ENCODE measurements around the gene LRTM2. TPM values are rescaled to one million over a fixed set of nuclear protein-coding genes. Genes with fewer than 3 reads are reported as not detected.

LRTM2 gene
- total RNA-seq, 4 donors from 2014 or later, result not detected

GRCh38 chr12:1819571-1819970 lies 794 bp upstream of the LRTM2 start:
- H3K4me1 ChIP-seq, result peaks cover 0 to 5% (median 0%) of the 10 kb centered on the region in 3 donors
- no peak overlapping the region for H3K4me3 ChIP-seq
- H3K9me3 ChIP-seq, result no peaks in the 10 kb centered on the region
- intact Hi-C loops (cut with DNase I), result no loop called here
- H3K36me3 ChIP-seq, result no peaks in the 10 kb centered on the region
- H3K27ac ChIP-seq, result no peak overlapping the region
- H3K27me3 ChIP-seq, result peaks cover 0 to 86% (median 6%) of the 10 kb centered on the region in 4 donors
- no peak for DNase-seq
- TF ChIP-seq POLR2A (IDR thresholded peaks at IDR 0.05), result no peak
- no peak for TF ChIP-seq CTCF (IDR thresholded peaks at IDR 0.05)
- 37 to 51% methylated on average over 5 to 6 of the region's 6 CpGs for WGBS, 2 donors

DNA sequence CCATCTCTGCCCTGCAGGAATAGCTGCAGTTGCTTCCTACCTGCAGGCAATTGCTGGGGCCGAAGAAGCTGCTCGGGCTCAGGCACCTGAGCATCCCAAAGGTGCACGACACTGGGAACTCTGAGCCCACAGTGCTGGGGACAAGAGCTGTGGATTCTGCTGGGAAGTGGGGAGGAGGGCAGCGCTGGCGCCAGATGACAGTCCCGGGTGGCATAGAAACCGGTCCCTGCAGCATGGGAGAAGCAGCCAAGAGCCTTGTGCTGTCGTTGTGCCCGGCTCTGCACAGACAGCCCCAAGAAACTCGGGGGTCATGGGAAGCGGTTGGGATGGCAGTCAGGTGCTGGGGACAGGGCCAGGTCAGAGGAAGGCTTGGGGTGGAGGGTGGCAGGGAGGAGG lies 529 bp downstream of the LRTM2 start:
- peaks cover 0 to 86% (median 6%) of the 10 kb centered on the region in 4 donors for H3K27me3 ChIP-seq
- intact Hi-C loops (cut with DNase I), result no loop called here
- no peak overlapping the region for H3K4me3 ChIP-seq
- no peak for TF ChIP-seq POLR2A (IDR thresholded peaks at IDR 0.05)
- TF ChIP-seq CTCF (IDR thresholded peaks at IDR 0.05), result no peak
- H3K36me3 ChIP-seq, result no peaks in the 10 kb centered on the region
- no peak for DNase-seq
- H3K9me3 ChIP-seq, result no peaks in the 10 kb centered on the region
- WGBS, 2 donors, result 60 to 79% methylated on average over 3 of the region's 11 CpGs
- no peak overlapping the region for H3K27ac ChIP-seq
- peaks cover 0 to 5% (median 0%) of the 10 kb centered on the region in 3 donors for H3K4me1 ChIP-seq

DNA sequence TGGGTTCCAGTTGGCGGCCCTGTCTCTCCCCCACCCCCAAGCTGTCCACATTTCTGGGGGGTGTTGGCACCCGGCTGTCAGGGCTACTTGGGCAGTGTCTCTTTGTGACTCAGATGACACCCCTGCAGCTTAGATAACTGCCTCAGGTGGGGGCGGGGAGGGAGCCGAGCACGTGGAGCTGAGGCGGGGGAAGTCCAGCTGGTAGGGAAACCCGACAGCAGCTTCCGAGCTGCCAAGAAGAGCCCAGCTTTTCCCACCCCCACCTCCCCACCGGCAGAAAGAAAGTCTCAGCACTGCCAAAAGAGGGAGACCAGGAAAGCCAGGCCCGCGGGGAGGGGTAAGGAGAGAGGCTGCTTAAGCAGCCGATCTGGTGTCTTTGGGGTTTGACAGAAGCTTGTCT lies 1.4 kb downstream of the LRTM2 start:
- TF ChIP-seq CTCF (IDR thresholded peaks at IDR 0.05) (no peak), POLR2A (IDR thresholded peaks at IDR 0.05) (no peak)
- H3K27ac ChIP-seq, result no peak overlapping the region
- no peaks in the 10 kb centered on the region for H3K9me3 ChIP-seq
- no peak for DNase-seq
- no peaks in the 10 kb centered on the region for H3K36me3 ChIP-seq
- no peak overlapping the region for H3K4me3 ChIP-seq
- WGBS, 2 donors, result 0 to 23% methylated on average over 3 to 5 of the region's 12 CpGs
- H3K4me1 ChIP-seq, result peaks cover 0 to 5% (median 0%) of the 10 kb centered on the region in 3 donors
- intact Hi-C loops (cut with DNase I), result no loop called here
- H3K27me3 ChIP-seq, result peaks cover 0 to 86% (median 6%) of the 10 kb centered on the region in 4 donors

GRCh38 chr12:1822699-1823098 lies 2.3 kb downstream of the LRTM2 start:
- H3K36me3 ChIP-seq, result no peaks in the 10 kb centered on the region
- DNase-seq, result no peak
- peaks cover 0 to 88% (median 6%) of the 10 kb centered on the region in 4 donors for H3K27me3 ChIP-seq
- no peak overlapping the region for H3K4me3 ChIP-seq
- intact Hi-C loops (cut with DNase I), result no loop called here
- H3K4me1 ChIP-seq, result peaks cover 0 to 5% (median 0%) of the 10 kb centered on the region in 3 donors
- no peaks in the 10 kb centered on the region for H3K9me3 ChIP-seq
- WGBS, 2 donors, result 60 to 76% methylated on average over 3 of the region's 11 CpGs
- no peak overlapping the region for H3K27ac ChIP-seq
- TF ChIP-seq CTCF (IDR thresholded peaks at IDR 0.05) (no peak), POLR2A (IDR thresholded peaks at IDR 0.05) (no peak)

DNA sequence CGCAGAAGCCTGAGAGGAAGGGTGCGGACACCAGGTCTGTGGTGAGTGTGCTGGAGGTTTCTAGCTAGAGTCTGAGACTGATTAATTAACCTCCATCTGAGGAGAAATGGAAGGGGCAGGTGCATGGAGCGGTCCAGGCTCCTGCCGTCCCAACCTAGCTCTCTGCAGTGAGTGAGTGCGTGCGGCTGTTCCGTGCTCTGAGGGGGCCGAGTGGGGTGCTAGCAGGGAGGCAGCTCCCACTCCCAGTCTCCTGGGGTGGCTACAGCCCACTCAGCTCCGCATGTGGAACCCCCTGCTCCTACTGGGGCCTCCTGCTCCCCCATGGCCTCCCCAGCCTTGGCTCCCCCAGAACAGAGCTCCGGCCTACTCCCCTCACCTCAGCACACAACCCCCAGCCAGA lies 2.9 kb downstream of the LRTM2 start:
- Histone ChIP-seq H3K9me3 (no peaks in the 10 kb centered on the region), H3K4me3 (no peak overlapping the region), H3K36me3 (no peaks in the 10 kb centered on the region), H3K27ac (no peak overlapping the region), H3K4me1 (peaks cover 0 to 5% (median 0%) of the 10 kb centered on the region in 3 donors), H3K27me3 (peaks cover 0 to 94% (median 6%) of the 10 kb centered on the region in 4 donors)
- DNase-seq, result no peak
- no peak for TF ChIP-seq POLR2A (IDR thresholded peaks at IDR 0.05)
- TF ChIP-seq CTCF (IDR thresholded peaks at IDR 0.05), result no peak
- intact Hi-C loops (cut with DNase I), result no loop called here
- WGBS, 2 donors, result 91 to 94% methylated on average over 3 to 9 of the region's 10 CpGs
